ENCODE data around the gene SOX10.

GRCh38 chr22:38017272-38017920 lies 33.0 kb upstream of the SOX10 start:
- no peak for TF ChIP-seq L3MBTL2 (conservative IDR thresholded peaks at IDR 0.05)
- TF ChIP-seq ARNT (IDR thresholded peaks at IDR 0.05), result no peak

Data from HEK293T (cell line).